Loucy (cell line): ENCODE data around the gene CBLL1.

Experiments used
- EZH2phosphoT487 ChIP-seq: fragments of 200-600 bp; IDR thresholded peaks from 2 replicates; pipeline ENCODE4 v1.6.1; 2018; ENCODE audit warnings: antibody characterized with exemption, mild to moderate bottlenecking, moderate library complexity, borderline replicate concordance
- TF ChIP-seq, protein P1 (sequence below): fragments of 200-600 bp; sonication (generic); conservative IDR thresholded peaks from 2 replicates; pipeline ENCODE4 v1.5.1; 2014; ENCODE audit warnings: mild to moderate bottlenecking, antibody characterized with exemption, low read length

DNA sequence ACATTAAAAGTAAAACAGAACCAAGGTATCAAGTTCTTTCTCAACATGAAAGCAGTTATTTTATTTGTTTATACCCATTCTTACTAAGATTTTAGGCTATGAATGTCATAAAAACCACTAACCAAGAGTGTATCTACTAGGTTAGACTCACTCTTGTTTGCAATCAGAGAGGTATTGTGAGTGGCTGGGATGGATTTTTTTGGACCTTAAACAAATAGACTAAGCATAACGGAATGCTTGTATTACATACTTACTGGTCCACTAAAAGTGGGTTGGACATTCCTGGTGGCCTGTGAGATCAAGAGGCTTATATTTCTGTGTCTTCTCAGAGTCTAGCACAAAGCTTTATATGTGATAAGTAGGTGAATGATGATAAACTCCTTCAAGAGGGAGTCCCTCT lies 32.6 kb upstream of the CBLL1 start:
- TF ChIP-seq, protein P1, sequence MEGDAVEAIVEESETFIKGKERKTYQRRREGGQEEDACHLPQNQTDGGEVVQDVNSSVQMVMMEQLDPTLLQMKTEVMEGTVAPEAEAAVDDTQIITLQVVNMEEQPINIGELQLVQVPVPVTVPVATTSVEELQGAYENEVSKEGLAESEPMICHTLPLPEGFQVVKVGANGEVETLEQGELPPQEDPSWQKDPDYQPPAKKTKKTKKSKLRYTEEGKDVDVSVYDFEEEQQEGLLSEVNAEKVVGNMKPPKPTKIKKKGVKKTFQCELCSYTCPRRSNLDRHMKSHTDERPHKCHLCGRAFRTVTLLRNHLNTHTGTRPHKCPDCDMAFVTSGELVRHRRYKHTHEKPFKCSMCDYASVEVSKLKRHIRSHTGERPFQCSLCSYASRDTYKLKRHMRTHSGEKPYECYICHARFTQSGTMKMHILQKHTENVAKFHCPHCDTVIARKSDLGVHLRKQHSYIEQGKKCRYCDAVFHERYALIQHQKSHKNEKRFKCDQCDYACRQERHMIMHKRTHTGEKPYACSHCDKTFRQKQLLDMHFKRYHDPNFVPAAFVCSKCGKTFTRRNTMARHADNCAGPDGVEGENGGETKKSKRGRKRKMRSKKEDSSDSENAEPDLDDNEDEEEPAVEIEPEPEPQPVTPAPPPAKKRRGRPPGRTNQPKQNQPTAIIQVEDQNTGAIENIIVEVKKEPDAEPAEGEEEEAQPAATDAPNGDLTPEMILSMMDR, result no peak
- no peak for TF ChIP-seq EZH2phosphoT487
